ENCODE measurements around the gene HDDC2.
"Not testable (repeated sequence)": the region's sequence is repeated elsewhere in the genome, so short reads cannot be mapped to it uniquely, and the experiment has no call there.

Gene HDDC2

GRCh38 chr6:125306756-125307149 is 5.0 kb upstream of the HDDC2 start:
- no peak for DNase-seq

GRCh38 chr6:125304970-125305660 is 3.3 kb upstream of the HDDC2 start:
- no peak for DNase-seq

GRCh38 chr6:125303512-125303854 is 1.7 kb upstream of the HDDC2 start:
- no peak for DNase-seq

GRCh38 chr6:125302840-125303511 is 1.2 kb upstream of the HDDC2 start:
- peak; percentile 29 for DNase-seq

- peak; percentile 49 for DNase-seq
These were observed 754 bp downstream of the HDDC2 start for GRCh38 chr6:125300992-125301434.

- DNase-seq = no peak
These were observed 2.5 kb downstream of the HDDC2 start for GRCh38 chr6:125299257-125299656.

- no peak for DNase-seq
These were observed 5.3 kb downstream of the HDDC2 start for GRCh38 chr6:125296471-125296870.

GRCh38 chr6:125294925-125295324 is 6.8 kb downstream of the HDDC2 start:
- DNase-seq = no peak

GRCh38 chr6:125294036-125294435 is 7.7 kb downstream of the HDDC2 start:
- DNase-seq = no peak

GRCh38 chr6:125293587-125293986 is 8.2 kb downstream of the HDDC2 start:
- no peak for DNase-seq

GRCh38 chr6:125287718-125288117 is 14.0 kb downstream of the HDDC2 start:
- DNase-seq = no peak

GRCh38 chr6:125285936-125286335 is 15.8 kb downstream of the HDDC2 start:
- no peak for DNase-seq

GRCh38 chr6:125285353-125285752 is 16.4 kb downstream of the HDDC2 start:
- no peak for DNase-seq

- DNase-seq = not testable (repeated sequence)
These were observed 19.3 kb downstream of the HDDC2 start for GRCh38 chr6:125282470-125282869.

GRCh38 chr6:125280370-125281035 is 21.3 kb downstream of the HDDC2 start:
- DNase-seq = not testable (repeated sequence)

GRCh38 chr6:125279961-125280360 is 21.8 kb downstream of the HDDC2 start:
- DNase-seq = no peak

- DNase-seq = no peak
These were observed 23.9 kb downstream of the HDDC2 start for GRCh38 chr6:125277838-125278237.

GRCh38 chr6:125275779-125276178 is 26.0 kb downstream of the HDDC2 start:
- DNase-seq = no peak

GRCh38 chr6:125274935-125275334 is 26.8 kb downstream of the HDDC2 start:
- DNase-seq = no peak

GRCh38 chr6:125273965-125274364 is 27.8 kb downstream of the HDDC2 start:
- DNase-seq = peak; percentile 15

GRCh38 chr6:125273251-125273650 is 28.5 kb downstream of the HDDC2 start:
- no peak for DNase-seq

- DNase-seq = no peak
These were observed 30.1 kb downstream of the HDDC2 start for GRCh38 chr6:125271486-125272159.

GRCh38 chr6:125270380-125270779 is 31.4 kb downstream of the HDDC2 start:
- no peak for DNase-seq

All from fibroblast of upper back skin (primary cell).